ENCODE data around the gene LGSN. TPM values are rescaled to one million over a fixed set of nuclear protein-coding genes. Genes with fewer than 3 reads are reported as not detected.
"Not testable (repeated sequence)": the region's sequence is repeated elsewhere in the genome, so short reads cannot be mapped to it uniquely, and the experiment has no call there.

Gene LGSN
- total RNA-seq, 1 donor from 2014 or later, result 0.25 TPM

GRCh38 chr6:63340351-63340750 lies 20.6 kb upstream of the LGSN start:
- H2AFZ ChIP-seq (ENCODE audit: low read depth, low read length), result no peak overlapping the region
- no peak overlapping the region for H3K4me2 ChIP-seq (ENCODE audit: low read length)
- Mint-ChIP-seq H3K4me3 (ENCODE audit: unreplicated experiment) (no peak overlapping the region), H3K9me3 (ENCODE audit: unreplicated experiment) (peaks cover 4% of the 10 kb centered on the region), H3K27ac (ENCODE audit: unreplicated experiment) (no peak overlapping the region), H3K36me3 (ENCODE audit: low read depth, unreplicated experiment) (no peaks in the 10 kb centered on the region), H3K27me3 (ENCODE audit: low read depth, unreplicated experiment) (no peaks in the 10 kb centered on the region), H3K4me1 (ENCODE audit: low read depth, unreplicated experiment) (no peaks in the 10 kb centered on the region)
- no peaks in the 10 kb centered on the region for H3K36me3 ChIP-seq (ENCODE audit: insufficient read depth, low read length)
- no peak for FAIRE-seq
- no peaks in the 10 kb centered on the region for H3K27me3 ChIP-seq (ENCODE audit: insufficient read depth, low read length)
- DNase-seq (ENCODE audit: low read depth), result no peak
- peaks cover 6% of the 10 kb centered on the region for H3K9me3 ChIP-seq (ENCODE audit: insufficient read depth, low read depth, low read length)
- no peak for TF ChIP-seq CTCF (IDR thresholded peaks at IDR 0.05; ENCODE audit: insufficient read depth, low read depth, low read length)
- no peak for TF ChIP-seq EZH2 (IDR thresholded peaks at IDR 0.05; ENCODE audit: insufficient read depth, low read length)
- no peaks in the 10 kb centered on the region for H3K4me1 ChIP-seq (ENCODE audit: insufficient read depth, low read length)
- no peak overlapping the region for H3K4me3 ChIP-seq (ENCODE audit: insufficient read depth, low read depth, low read length)
- H3K27ac ChIP-seq (ENCODE audit: low read depth, low read length), result no peak overlapping the region
- no peak overlapping the region for H3K9ac ChIP-seq (ENCODE audit: low read length)
- H3K79me2 ChIP-seq (ENCODE audit: insufficient read depth, low read length), result no peaks in the 10 kb centered on the region
- H4K20me1 ChIP-seq (ENCODE audit: insufficient read depth, low read length), result no peaks in the 10 kb centered on the region

- not testable (repeated sequence) for H3K4me3 ChIP-seq (ENCODE audit: insufficient read depth, low read depth, low read length); H3K4me1 Mint-ChIP-seq (ENCODE audit: low read depth, unreplicated experiment); H3K9ac ChIP-seq (ENCODE audit: low read length); H3K9me3 ChIP-seq (ENCODE audit: insufficient read depth, low read depth, low read length); H3K79me2 ChIP-seq (ENCODE audit: insufficient read depth, low read length); H3K9me3 Mint-ChIP-seq (ENCODE audit: unreplicated experiment); H3K27ac Mint-ChIP-seq (ENCODE audit: unreplicated experiment); FAIRE-seq; H3K27me3 ChIP-seq (ENCODE audit: insufficient read depth, low read length); H3K27me3 Mint-ChIP-seq (ENCODE audit: low read depth, unreplicated experiment); DNase-seq (ENCODE audit: low read depth); H3K4me2 ChIP-seq (ENCODE audit: low read length); H3K36me3 Mint-ChIP-seq (ENCODE audit: low read depth, unreplicated experiment); H2AFZ ChIP-seq (ENCODE audit: low read depth, low read length); H3K4me3 Mint-ChIP-seq (ENCODE audit: unreplicated experiment); H3K36me3 ChIP-seq (ENCODE audit: insufficient read depth, low read length); H4K20me1 ChIP-seq (ENCODE audit: insufficient read depth, low read length); H3K4me1 ChIP-seq (ENCODE audit: insufficient read depth, low read length); H3K27ac ChIP-seq (ENCODE audit: low read depth, low read length)
These were observed 14.9 kb upstream of the LGSN start for GRCh38 chr6:63334652-63335051.

- peaks cover 7% of the 10 kb centered on the region for H3K9me3 Mint-ChIP-seq (ENCODE audit: unreplicated experiment)
- Histone ChIP-seq H3K79me2 (ENCODE audit: insufficient read depth, low read length) (no peaks in the 10 kb centered on the region), H3K4me2 (ENCODE audit: low read length) (no peak overlapping the region), H3K27me3 (ENCODE audit: insufficient read depth, low read length) (no peaks in the 10 kb centered on the region), H3K4me3 (ENCODE audit: insufficient read depth, low read depth, low read length) (no peak overlapping the region), H2AFZ (ENCODE audit: low read depth, low read length) (no peak overlapping the region), H3K36me3 (ENCODE audit: insufficient read depth, low read length) (no peaks in the 10 kb centered on the region), H3K27ac (ENCODE audit: low read depth, low read length) (no peak overlapping the region), H3K9me3 (ENCODE audit: insufficient read depth, low read depth, low read length) (no peaks in the 10 kb centered on the region), H3K4me1 (ENCODE audit: insufficient read depth, low read length) (no peaks in the 10 kb centered on the region), H4K20me1 (ENCODE audit: insufficient read depth, low read length) (no peaks in the 10 kb centered on the region), H3K9ac (ENCODE audit: low read length) (no peak overlapping the region)
- no peak for FAIRE-seq
- H3K27me3 Mint-ChIP-seq (ENCODE audit: low read depth, unreplicated experiment), result no peaks in the 10 kb centered on the region
- TF ChIP-seq EZH2 (IDR thresholded peaks at IDR 0.05; ENCODE audit: insufficient read depth, low read length) (no peak), CTCF (IDR thresholded peaks at IDR 0.05; ENCODE audit: insufficient read depth, low read depth, low read length) (no peak)
- H3K27ac Mint-ChIP-seq (ENCODE audit: unreplicated experiment), result no peak overlapping the region
- no peak for DNase-seq (ENCODE audit: low read depth)
- no peak overlapping the region for H3K4me3 Mint-ChIP-seq (ENCODE audit: unreplicated experiment)
- H3K36me3 Mint-ChIP-seq (ENCODE audit: low read depth, unreplicated experiment), result no peaks in the 10 kb centered on the region
- no peaks in the 10 kb centered on the region for H3K4me1 Mint-ChIP-seq (ENCODE audit: low read depth, unreplicated experiment)
These were observed 13.7 kb upstream of the LGSN start for GRCh38 chr6:63333440-63333839.

GRCh38 chr6:63326630-63327029 lies 6.8 kb upstream of the LGSN start:
- not testable (repeated sequence) for FAIRE-seq

More at GRCh38 chr6:63326630-63327029, 6.8 kb upstream of the LGSN start:
- not testable (repeated sequence) for H3K4me3 ChIP-seq (ENCODE audit: insufficient read depth, low read depth, low read length); H4K20me1 ChIP-seq (ENCODE audit: insufficient read depth, low read length); H3K36me3 Mint-ChIP-seq (ENCODE audit: low read depth, unreplicated experiment); H3K4me1 Mint-ChIP-seq (ENCODE audit: low read depth, unreplicated experiment); H3K4me2 ChIP-seq (ENCODE audit: low read length); H3K9me3 ChIP-seq (ENCODE audit: insufficient read depth, low read depth, low read length); H3K27ac ChIP-seq (ENCODE audit: low read depth, low read length); H3K4me3 Mint-ChIP-seq (ENCODE audit: unreplicated experiment); H3K4me1 ChIP-seq (ENCODE audit: insufficient read depth, low read length); H3K27me3 Mint-ChIP-seq (ENCODE audit: low read depth, unreplicated experiment); H3K9ac ChIP-seq (ENCODE audit: low read length); H3K79me2 ChIP-seq (ENCODE audit: insufficient read depth, low read length); H3K36me3 ChIP-seq (ENCODE audit: insufficient read depth, low read length); H2AFZ ChIP-seq (ENCODE audit: low read depth, low read length); H3K27me3 ChIP-seq (ENCODE audit: insufficient read depth, low read length); H3K27ac Mint-ChIP-seq (ENCODE audit: unreplicated experiment); DNase-seq (ENCODE audit: low read depth)
- H3K9me3 Mint-ChIP-seq (ENCODE audit: unreplicated experiment), result peaks cover 13% of the 10 kb centered on the region

Measured in astrocyte (in vitro differentiated cells and primary cell).